Activated T-helper 17 cell treated with anti-CD3 and anti-CD28 coated beads, Interleukin-2, amount 50 U/mL, for 72 hours (primary cell): ENCODE data around the gene TBL3. TPM values are rescaled to one million over a fixed set of nuclear protein-coding genes. Genes with fewer than 3 reads are reported as not detected.

Experiments used
- ATAC-seq: fragments of 150-1000 bp; cut with Tn5 transposase; replicated peaks from 2 replicates; pipeline ENCODE4 v1.10.0; 2021; ENCODE audit warnings: mild to moderate bottlenecking, moderate library complexity
- H3K27ac Mint-ChIP-seq: one replicate; pipeline ENCODE4 v1.8.0; 2022; ENCODE audit warnings: mixed read lengths
- H3K27me3 Mint-ChIP-seq: one replicate; pipeline ENCODE4 v1.8.0; 2022; ENCODE audit warnings: mixed read lengths
- H3K36me3 Mint-ChIP-seq: one replicate; pipeline ENCODE4 v1.8.0; 2022; ENCODE audit warnings: low read depth, mild to moderate bottlenecking, mixed read lengths
- H3K4me1 Mint-ChIP-seq: one replicate; pipeline ENCODE4 v1.8.0; 2022; ENCODE audit warnings: mixed read lengths
- H3K4me3 Mint-ChIP-seq: one replicate; pipeline ENCODE4 v1.8.0; 2022; ENCODE audit warnings: mild to moderate bottlenecking, mixed read lengths
- H3K9me3 Mint-ChIP-seq: one replicate; pipeline ENCODE4 v1.8.0; 2022; ENCODE audit warnings: mixed read lengths
- total RNA-seq, 2 donors: library from RNA; stranded (reverse); gene quantifications; one replicate each; pipeline ENCODE4 v1.2.3, GENCODE V29; 2022

TBL3 gene
- total RNA-seq, 2 donors from 2014 or later, result 23.0 to 37.3 TPM

DNA sequence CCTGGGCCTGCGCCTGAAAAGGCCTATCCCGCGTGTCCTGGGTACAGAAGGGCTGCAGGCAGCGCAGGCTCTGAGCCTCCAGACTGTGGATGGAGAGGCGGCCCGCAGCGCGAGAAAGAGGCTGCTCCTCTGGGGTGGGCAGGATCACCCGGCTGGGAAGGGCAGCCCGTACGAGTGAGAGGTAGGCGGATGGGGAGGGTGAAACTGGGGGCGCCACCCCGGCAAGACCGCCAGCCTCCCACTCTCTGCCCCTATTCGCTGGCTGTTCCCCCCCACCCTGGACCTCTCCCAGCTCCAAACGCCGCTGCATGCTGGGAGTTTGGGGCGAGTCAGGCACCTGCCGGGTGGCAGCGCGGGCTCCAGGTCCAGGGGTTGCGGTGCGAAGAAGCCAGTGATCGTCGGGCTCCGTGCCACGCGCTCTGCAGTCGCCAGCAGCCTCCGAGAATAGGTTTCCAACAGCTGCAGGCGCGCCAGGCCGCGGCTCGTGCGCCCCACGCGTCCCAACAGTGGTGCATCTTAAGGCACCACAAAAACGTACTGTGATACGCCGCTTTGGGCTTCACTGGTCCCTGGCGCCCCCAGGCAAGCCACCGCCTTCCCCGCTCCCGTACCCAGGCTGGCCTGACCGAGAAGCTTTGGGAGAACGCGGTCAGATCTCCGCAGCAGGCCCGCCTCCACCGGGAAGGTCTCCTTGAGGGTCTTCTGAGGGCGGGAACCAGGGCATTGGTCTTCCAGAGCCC lies 8.3 kb downstream of the TBL3 start:
- Mint-ChIP-seq H3K27ac (no peak overlapping the region), H3K4me1 (no peaks in the 10 kb centered on the region), H3K27me3 (peaks cover 8% of the 10 kb centered on the region), H3K4me3 (no peak overlapping the region), H3K9me3 (no peaks in the 10 kb centered on the region), H3K36me3 (peaks cover 37% of the 10 kb centered on the region)
- ATAC-seq, result no peak

DNA sequence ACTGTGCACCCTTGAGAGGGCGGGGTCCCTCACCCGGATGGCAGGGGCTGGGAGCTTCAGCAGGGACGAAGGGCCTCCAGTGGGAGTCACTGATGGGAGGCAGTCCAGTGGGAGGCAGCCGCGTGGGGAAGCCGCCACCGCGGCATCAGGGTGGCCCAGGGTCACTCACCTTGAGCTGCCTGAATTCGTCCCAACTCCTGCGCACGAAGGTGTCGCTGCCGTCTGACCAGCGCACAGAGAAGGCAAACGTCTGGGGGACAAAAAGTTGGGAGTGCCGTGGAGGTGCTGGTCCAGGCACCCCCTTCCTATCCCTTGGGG lies 8.9 kb downstream of the TBL3 start:
- no peak overlapping the region for H3K27ac Mint-ChIP-seq
- ATAC-seq, result no peak
- H3K9me3 Mint-ChIP-seq, result no peaks in the 10 kb centered on the region
- peaks cover 8% of the 10 kb centered on the region for H3K27me3 Mint-ChIP-seq
- H3K36me3 Mint-ChIP-seq, result peaks cover 32% of the 10 kb centered on the region
- no peak overlapping the region for H3K4me3 Mint-ChIP-seq
- H3K4me1 Mint-ChIP-seq, result no peaks in the 10 kb centered on the region

DNA sequence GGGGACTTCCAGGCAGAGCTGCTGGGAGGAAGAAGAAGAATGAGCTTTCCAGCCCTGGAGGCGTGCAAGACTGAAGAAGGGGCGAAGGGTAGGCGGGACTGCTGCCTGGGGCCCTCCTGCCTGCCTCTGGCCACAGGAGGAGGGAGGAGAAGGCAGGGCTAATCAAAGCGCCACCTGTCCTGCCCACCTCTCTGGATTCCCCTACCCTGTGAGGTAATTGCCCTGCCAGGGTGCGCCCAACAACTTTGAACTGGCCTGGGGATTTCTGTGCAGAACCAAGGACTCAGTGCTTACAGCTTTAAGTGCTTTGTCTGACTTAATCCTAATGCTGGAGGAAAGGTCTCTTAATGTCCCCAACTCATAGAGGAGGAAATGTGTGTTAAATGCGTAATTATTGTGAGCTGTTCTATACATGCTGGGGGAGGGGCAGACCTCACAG lies 9.6 kb downstream of the TBL3 start, which contains the start of gene NOXO1:
NOXO1 (minus strand) TSS at position 72 of the 439 bp plus-strand sequence. CDS start 290 bp downstream, outside the sequence.
- Mint-ChIP-seq H3K9me3 (no peaks in the 10 kb centered on the region), H3K4me1 (no peaks in the 10 kb centered on the region), H3K36me3 (peaks cover 25% of the 10 kb centered on the region), H3K4me3 (peak within 1 kb of the TSS; percentile 79), H3K27ac (no peak within 1 kb of the TSS), H3K27me3 (peaks cover 8% of the 10 kb centered on the region)
- ATAC-seq, result no peak

DNA sequence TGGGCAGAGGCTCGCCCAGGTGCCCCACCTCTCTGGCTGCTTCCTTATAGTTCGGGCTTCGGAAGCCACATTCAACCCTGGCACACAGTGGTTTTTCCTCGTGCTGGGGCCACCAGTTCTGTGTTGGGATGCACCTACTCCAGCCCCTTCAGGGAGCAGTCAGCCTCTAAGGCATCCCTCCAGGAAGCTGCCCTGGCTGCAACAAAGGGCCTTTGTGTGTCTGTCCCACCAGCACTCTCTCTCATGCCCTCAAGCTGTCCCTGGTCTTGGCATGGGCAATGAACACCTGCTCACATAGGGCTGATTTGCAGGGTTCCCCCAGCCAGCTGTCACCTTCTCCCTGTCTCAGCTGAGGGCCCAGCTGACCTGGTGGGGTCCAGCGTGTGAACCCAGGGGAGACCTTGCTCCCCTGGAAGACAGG lies 10.2 kb downstream of the TBL3 start:
- H3K4me3 Mint-ChIP-seq, result peak overlapping the region; percentile 79
- ATAC-seq, result no peak
- H3K27me3 Mint-ChIP-seq, result peaks cover 8% of the 10 kb centered on the region
- no peaks in the 10 kb centered on the region for H3K9me3 Mint-ChIP-seq
- H3K36me3 Mint-ChIP-seq, result peaks cover 19% of the 10 kb centered on the region
- no peak overlapping the region for H3K27ac Mint-ChIP-seq
- H3K4me1 Mint-ChIP-seq, result no peaks in the 10 kb centered on the region

DNA sequence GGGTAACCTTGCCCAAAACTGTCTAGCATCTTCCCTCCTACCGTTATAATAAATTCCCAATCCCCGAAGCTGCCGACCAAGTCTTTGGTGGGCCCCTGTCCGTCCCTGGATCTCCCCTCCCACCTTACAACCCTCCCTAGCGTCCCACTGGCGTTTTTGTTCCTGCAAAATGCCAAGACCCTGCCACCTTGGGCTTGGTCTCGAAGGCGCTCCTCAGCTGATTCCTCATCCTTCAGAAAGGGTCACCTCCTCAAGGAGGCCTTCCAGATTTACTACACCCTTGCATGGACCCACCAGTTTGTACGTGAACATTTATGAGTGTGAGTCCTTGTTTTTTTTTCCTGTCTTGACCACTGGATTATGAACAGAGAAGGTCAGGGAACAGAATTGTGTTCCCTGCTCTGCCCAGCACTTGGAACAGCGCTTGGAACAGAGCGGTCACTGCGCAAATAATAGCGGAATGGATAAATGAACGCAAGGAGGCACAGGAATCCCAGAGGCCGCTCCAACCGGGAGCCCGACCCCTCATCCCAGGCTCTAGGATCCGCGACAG lies 11.2 kb downstream of the TBL3 start:
- Mint-ChIP-seq H3K4me3 (peak overlapping the region; percentile 79), H3K36me3 (peaks cover 9% of the 10 kb centered on the region), H3K4me1 (no peaks in the 10 kb centered on the region), H3K9me3 (no peaks in the 10 kb centered on the region), H3K27ac (no peak overlapping the region), H3K27me3 (peaks cover 8% of the 10 kb centered on the region)
- no peak for ATAC-seq

DNA sequence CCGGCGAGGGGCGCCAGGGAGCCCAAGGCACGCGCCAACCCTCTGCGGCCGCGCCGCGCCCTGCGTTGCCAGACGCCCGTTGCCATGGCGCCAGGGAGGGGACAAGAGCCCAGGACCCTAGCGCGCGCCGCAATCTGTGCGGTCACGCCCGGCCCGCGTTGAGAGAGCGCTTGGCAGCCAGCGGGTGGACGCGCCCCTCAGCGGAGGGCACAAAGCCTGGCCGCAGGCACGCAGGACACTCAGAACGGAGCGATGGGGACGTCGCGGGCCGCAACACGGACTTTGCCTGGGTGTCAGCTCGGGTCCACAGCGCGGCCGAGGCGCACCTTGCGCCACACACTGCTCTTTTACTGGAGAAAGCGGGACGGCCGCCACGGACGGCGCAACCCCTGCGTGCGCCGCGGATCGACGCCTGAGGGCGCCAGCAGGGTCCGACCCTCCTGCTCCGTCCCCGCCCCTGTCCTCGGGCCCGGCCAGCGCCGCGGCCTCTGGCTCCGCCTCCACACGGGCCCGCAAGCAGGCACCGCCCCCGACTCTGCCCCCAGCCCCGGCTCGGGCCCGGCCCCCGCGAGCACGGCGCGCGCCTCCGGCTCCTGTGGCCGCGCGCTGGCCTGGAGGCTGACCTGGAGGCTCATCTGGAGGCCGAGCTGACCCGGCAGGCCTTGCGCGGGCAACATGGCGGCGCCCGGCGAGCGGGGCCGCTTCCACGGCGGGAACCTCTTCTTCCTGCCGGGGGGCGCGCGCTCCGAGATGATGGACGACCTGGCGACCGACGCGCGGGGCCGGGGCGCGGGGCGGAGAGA lies 11.9 kb downstream of the TBL3 start, which contains the start of gene GFER:
GFER (plus strand) TSS at position 650 of the 803 bp plus-strand sequence; CDS start at position 676, 26 bp downstream.
- no peaks in the 10 kb centered on the region for H3K4me1 Mint-ChIP-seq
- H3K4me3 Mint-ChIP-seq, result peak within 1 kb of the TSS; percentile 79
- H3K27me3 Mint-ChIP-seq, result peaks cover 11% of the 10 kb centered on the region
- H3K36me3 Mint-ChIP-seq, result peaks cover 2% of the 10 kb centered on the region
- H3K27ac Mint-ChIP-seq, result peak within 1 kb of the TSS; percentile 61
- H3K9me3 Mint-ChIP-seq, result no peaks in the 10 kb centered on the region
- peak; percentile 92 for ATAC-seq

DNA sequence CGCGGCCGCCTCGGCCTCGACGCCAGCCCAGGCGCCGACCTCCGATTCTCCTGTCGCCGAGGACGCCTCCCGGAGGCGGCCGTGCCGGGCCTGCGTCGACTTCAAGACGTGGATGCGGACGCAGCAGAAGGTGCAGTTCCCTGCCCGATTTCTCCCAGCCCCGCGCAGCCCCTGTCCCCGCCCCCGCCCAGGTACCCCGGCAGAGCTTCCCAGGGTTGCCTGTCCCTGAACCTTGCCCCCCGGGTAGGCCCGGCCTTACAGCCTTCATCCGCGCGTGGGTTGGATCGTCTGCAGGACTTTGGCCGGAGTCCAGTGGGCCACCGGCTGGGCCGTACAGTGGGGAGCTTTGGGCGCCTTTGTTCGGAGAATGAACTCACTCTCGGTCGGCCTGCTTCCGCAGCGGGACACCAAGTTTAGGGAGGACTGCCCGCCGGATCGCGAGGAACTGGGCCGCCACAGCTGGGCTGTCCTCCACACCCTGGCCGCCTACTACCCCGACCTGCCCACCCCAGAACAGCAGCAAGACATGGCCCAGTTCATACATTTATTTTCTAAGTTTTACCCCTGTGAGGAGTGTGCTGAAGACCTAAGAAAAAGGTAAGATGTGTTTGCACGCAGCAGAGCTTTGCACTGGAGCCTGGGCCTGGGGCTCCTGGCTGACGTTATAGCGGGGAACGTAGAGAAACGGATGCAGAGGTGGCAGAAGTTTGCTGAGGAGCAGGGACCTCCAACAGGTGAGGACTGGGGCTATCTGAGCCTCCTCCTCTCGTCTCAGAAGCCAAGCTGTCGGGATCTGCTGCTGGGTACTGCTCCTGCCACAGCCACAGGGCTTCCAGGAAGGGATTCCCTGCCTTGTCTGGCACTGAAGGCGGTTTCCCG lies 12.7 kb downstream of the TBL3 start:
- peak overlapping the region; percentile 61 for H3K27ac Mint-ChIP-seq
- H3K36me3 Mint-ChIP-seq, result no peaks in the 10 kb centered on the region
- H3K27me3 Mint-ChIP-seq, result peaks cover 14% of the 10 kb centered on the region
- no peaks in the 10 kb centered on the region for H3K4me1 Mint-ChIP-seq
- ATAC-seq, result peak; percentile 34
- no peaks in the 10 kb centered on the region for H3K9me3 Mint-ChIP-seq
- H3K4me3 Mint-ChIP-seq, result peak overlapping the region; percentile 79

DNA sequence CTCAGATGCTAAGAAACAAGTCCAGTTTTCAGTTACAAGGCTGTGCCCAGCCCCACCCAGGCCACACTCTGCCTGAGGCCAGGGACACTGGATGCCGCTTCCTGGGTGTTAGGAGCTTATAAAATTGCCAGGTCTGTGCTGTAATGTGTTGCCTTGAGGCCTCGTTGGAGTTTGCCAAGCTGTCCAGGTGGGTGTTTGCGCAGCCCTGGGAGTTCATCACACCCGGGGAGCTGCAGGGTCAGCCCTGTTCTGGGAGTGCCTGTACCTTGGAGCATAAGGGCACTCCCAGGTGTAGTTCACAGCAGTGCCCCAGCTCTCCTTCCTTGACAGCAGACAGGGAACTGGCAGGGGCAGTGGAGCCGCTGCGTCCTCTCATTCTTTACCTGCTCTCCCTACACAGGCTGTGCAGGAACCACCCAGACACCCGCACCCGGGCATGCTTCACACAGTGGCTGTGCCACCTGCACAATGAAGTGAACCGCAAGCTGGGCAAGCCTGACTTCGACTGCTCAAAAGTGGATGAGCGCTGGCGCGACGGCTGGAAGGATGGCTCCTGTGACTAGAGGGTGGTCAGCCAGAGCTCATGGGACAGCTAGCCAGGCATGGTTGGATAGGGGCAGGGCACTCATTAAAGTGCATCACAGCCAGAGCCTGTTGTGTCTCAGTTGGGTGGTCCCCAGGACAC lies 13.8 kb downstream of the TBL3 start:
- ATAC-seq, result no peak

DNA sequence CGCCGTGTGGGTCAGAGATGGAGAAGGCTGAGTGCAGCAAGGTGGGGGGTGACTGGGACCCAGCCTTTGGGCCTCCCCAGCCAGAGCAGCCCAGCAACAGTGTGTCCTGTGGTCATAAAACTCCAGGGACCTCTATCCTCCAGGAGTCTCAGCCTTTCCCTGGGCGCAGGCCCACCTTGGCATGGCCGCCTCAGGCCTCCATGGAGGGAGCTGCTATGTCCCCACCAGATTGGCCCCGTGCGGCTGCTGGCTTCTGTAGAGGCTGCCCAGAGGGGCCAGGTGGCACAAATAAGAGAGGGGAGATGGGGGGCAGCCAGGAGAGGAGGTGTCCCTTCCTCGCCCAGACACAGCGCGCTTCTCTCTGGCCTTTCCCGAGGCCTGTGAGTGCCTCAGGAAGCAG lies 15.3 kb downstream of the TBL3 start:
- no peaks in the 10 kb centered on the region for H3K4me1 Mint-ChIP-seq
- no peaks in the 10 kb centered on the region for H3K9me3 Mint-ChIP-seq
- no peak for ATAC-seq
- no peak overlapping the region for H3K27ac Mint-ChIP-seq
- no peaks in the 10 kb centered on the region for H3K36me3 Mint-ChIP-seq
- peaks cover 11% of the 10 kb centered on the region for H3K27me3 Mint-ChIP-seq
- H3K4me3 Mint-ChIP-seq, result no peak overlapping the region

More for the DNA sequence above, 13.8 kb downstream of the TBL3 start:
- no peaks in the 10 kb centered on the region for H3K36me3 Mint-ChIP-seq
- no peak overlapping the region for H3K27ac Mint-ChIP-seq
- peaks cover 14% of the 10 kb centered on the region for H3K27me3 Mint-ChIP-seq
- no peaks in the 10 kb centered on the region for H3K9me3 Mint-ChIP-seq
- peak overlapping the region; percentile 79 for H3K4me3 Mint-ChIP-seq
- H3K4me1 Mint-ChIP-seq, result no peaks in the 10 kb centered on the region

DNA sequence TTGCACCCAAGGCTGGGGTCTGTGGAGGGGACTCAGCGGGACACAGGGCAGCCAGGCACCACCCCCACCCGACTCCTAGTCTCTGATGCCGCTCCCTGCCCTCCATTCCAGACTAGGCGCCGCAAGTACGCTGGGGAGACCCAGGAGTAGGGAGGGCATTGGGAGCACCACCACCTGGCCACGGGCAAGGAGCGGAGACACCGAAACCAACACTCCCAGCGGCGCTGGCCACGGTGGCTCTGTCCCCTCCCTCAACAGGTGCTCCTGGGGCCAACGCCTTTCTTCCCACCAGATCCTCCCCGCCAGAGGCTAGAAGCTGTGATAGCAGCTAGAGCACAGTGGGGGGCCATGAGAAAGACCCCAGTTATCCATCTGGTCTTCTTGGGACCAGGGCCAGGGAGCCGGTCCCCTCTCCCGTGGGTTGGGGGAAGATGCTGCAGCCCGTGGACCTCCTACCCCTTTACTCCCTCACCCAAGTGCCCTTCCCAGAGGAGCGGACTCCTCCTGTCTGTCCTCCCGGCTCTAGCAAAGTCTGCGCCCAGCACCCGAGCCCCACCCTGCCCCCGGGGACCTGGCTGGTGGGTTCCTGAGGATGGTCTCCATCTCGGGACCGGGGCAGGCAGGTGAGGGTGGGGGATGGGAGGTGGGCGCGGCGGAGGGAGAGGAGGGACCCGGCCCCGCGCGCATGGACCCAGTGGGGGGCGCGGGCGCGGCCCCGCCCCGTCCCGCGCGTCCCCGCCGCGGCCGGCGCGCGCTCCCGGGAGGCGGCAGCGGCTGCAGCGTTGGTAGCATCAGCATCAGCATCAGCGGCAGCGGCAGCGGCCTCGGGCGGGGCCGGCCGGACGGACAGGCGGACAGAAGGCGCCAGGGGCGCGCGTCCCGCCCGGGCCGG lies 17.6 kb downstream of the TBL3 start, which contains the start of gene SYNGR3:
SYNGR3 (plus strand) TSS at position 762 of the 892 bp plus-strand sequence. CDS start 133 bp downstream, outside the sequence.
- no peaks in the 10 kb centered on the region for H3K9me3 Mint-ChIP-seq
- H3K27me3 Mint-ChIP-seq, result peaks cover 7% of the 10 kb centered on the region

DNA sequence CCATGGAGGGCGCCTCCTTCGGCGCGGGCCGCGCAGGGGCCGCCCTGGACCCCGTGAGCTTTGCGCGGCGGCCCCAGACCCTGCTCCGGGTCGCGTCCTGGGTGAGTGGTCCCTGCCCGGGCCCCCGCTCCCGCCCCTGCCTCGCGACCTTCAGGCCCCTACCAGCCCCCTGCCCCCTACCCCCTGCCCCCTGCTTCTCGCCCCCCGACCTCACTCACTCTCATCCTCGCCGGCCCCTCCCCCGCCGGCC lies 18.2 kb downstream of the TBL3 start:
- peak overlapping the region; percentile 76 for H3K4me3 Mint-ChIP-seq

More for the DNA sequence above, 17.6 kb downstream of the TBL3 start, which contains the start of gene SYNGR3:
- no peak within 1 kb of the TSS for H3K27ac Mint-ChIP-seq
- no peaks in the 10 kb centered on the region for H3K36me3 Mint-ChIP-seq
- H3K4me1 Mint-ChIP-seq, result no peaks in the 10 kb centered on the region
- no peak for ATAC-seq
- peak within 1 kb of the TSS; percentile 76 for H3K4me3 Mint-ChIP-seq

DNA sequence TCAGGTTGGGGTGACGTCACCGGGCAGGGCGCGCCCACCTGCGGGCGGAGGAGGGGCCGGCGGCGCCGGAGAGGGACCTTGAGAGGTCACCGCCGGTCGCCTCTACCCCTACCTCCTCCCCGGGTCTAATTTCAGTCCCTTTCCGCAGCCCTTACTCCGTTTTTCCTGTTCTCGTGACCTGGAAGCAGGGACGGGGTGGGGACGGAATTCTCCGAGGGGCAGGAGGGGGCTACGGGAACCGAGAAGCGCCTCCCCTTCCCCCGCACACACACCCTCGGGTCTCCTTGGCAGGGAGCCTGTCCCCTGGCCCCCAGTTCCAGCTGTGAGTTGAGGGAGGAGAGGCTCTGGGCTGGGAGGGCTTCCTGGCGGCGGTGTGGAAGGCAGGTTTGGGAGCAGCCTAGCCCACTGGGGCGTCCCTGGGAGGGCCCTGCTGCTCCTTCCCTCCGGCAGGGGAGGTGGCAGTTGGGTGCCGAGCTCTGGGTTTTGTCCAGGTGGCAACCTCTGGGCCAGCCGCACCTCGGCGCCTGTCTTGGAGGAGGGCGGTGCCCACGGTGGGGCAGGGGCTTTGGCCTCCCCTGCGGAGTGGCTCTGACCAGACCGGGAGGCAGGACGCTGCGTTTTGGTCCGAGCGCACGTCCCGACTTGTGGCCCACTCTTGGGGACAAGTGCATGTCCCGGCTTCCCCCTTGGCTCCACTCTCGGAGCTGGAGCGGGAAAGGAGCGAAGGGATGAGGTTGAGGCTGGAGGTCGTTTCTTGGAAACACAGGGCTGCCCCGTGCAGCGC lies 18.7 kb downstream of the TBL3 start:
- Mint-ChIP-seq H3K9me3 (no peaks in the 10 kb centered on the region), H3K4me3 (peak overlapping the region; percentile 76), H3K27me3 (peaks cover 7% of the 10 kb centered on the region), H3K4me1 (no peaks in the 10 kb centered on the region), H3K36me3 (no peaks in the 10 kb centered on the region), H3K27ac (no peak overlapping the region)
- ATAC-seq, result peak; percentile 16

More for the DNA sequence above, 18.2 kb downstream of the TBL3 start:
- ATAC-seq, result no peak
- H3K27ac Mint-ChIP-seq, result no peak overlapping the region
- peaks cover 7% of the 10 kb centered on the region for H3K27me3 Mint-ChIP-seq
- no peaks in the 10 kb centered on the region for H3K4me1 Mint-ChIP-seq
- H3K36me3 Mint-ChIP-seq, result no peaks in the 10 kb centered on the region
- H3K9me3 Mint-ChIP-seq, result no peaks in the 10 kb centered on the region
